Stimulated activated CD4-positive, alpha-beta T cell treated with anti-CD3 and anti-CD28 coated beads, Interleukin-4, amount 100 ng/mL, for 24 hours (primary cell): ENCODE results near the gene DLGAP5.

Source experiments
- DNase-seq: peaks from one replicate; pipeline ENCODE4 v3.0.0-alpha.2; 2020

Gene DLGAP5

DNA sequence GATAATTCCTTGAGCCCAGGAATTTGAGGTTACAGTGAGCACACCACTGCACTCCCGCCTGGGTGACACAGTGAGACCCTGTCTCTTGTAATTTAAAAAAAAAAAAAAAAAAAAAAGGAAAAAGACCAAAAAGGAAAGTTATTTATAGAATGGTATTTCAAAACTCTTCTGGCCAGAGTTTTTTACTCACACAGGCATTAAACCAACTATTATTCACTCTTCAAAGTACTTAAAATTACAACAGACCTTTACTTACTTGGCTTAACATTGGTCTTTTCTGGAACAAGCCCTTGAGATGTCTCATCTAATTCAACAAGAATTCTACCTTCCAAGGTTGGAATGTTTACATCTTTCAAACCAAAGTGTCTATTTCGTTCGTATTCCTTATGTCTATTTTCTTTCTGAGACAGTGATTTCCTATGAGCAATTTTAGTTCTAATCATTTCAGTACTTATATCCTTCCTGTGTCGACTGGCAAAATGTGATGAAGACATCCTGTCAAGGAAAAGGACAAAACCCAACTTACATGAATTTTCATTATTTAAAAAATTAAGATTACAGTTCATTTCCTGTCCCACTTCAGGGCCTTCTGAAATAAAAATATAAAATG lies 2.6 kb downstream of the DLGAP5 start:
- no peak for DNase-seq

DNA sequence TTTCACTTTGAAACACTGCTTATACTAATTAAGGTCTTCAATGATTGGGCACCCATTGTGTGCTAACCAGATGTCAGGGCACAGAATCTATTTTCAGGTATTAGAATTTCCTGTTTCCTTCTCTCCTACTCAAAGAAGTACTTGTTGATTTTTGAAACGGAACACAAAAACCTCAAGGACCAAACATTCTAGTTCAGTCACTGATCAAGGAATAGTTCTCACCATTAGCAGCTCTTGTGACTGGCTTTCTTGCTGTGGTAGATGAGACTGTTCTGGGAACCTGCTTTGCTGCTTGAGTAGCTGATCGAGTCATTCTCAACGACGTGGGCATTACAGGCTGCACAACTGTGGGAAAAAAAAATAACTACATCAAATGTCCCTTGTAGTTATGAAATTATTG lies 11.0 kb downstream of the DLGAP5 start:
- no peak for DNase-seq

DNA sequence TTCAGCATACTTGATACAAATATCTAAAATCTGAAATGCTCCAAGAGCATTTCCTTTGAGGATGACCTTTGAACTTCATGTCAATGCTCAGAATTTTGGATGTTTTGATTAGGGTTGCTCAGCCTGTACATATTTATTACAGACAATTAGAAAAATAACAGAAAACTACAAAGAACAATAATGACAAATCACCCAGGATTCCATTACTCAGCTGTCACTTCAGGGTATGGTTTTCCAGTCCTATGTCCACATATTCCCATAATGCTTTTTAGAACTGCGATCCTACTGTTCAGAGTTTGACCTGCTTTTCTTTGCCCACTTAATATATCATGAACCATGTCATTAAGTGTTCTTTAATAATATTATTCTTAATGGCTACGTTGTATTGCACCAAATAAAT lies 11.4 kb downstream of the DLGAP5 start:
- no peak for DNase-seq

DNA sequence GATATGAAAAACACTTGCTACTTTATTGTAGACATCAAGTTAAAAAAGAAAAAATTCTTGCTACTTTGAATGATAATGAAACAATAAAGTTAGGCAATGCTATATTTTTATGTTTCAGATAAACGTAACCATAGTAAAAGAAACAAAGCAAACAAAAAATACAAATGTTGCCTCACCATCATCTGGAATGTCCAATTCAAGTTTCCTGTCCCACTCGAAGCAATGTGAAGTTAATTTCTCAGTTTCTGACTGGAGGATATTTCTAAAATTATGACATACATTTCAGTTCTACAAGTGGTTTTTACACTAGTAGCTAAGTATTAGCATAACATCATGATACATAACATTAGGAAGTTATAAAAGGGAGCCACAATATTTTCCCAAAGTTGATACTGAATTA lies 20.9 kb downstream of the DLGAP5 start:
- DNase-seq, result no peak

DNA sequence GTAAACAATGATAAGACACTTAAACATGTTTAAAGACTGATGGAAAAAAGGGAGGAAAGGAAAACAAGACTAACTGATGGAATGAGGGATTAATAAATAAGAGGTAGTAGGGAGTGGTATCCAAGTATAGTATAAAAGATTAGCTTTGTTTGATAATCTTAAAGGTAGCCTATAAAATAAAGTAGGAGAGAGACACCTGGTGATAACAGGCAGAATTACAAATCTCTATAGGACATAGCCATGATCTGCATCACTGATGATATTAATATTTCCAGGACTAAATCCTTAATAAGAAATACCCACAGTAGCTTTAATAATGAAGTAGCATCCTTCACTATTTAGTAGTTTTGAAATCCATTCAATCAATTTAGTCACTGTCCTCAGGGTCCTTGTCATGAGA lies 30.4 kb downstream of the DLGAP5 start:
- DNase-seq, result no peak

DNA sequence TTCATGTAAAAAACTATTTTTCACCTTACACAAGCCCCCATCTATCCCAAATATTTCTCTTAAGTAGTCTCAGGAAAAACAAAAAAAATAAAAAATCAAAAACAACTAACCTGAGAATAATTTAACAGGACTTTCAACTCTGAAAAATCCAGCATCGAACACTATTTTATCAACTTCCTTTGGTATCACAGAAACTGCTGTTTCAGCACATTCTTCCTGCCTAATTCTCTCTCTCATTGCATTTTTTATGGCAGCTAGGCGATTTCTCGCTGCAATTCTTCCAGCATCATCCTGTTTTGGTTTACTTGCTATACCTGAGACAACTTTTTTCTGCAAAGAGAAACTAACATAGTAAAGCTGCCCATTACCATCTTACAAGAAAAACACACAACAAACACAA lies 33.0 kb downstream of the DLGAP5 start:
- no peak for DNase-seq

DNA sequence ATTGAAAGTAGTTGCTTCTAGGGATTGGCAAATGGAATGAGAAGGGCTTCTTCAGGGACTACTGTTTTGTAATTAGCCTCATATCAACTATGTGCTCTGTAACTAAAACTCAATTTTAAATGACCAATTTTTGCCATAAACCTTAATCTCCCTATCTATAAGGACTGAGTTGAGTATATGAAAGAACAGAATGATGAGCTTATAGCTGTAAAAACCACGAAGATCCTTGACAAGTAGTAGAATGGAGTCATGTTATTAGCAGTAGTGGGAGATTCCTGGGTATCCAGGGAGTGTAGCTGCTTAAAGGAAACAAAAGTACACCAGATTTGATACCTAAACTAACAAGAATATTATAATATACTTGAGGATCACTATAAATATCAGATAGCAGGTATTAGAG lies 34.3 kb downstream of the DLGAP5 start:
- DNase-seq, result no peak

DNA sequence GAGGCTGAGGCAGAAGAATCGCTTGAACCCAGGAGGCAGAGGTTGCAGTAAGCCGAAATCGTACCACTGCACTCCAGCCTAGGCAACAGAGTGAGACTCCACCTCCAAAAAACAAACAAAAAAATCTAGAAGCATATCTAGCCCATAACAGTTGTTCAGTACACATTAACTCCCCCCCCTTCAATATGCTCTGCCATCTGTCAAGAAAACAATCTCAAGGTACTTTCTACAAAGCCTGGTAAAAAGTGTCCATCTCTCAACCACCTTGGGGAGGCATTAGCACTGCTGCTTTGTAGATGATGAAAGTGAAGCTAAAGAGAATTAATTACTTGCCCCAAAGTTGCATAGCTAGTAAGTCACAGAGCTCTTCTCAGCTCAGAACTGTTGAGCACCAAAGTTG lies 37.4 kb downstream of the DLGAP5 start:
- DNase-seq, result no peak

DNA sequence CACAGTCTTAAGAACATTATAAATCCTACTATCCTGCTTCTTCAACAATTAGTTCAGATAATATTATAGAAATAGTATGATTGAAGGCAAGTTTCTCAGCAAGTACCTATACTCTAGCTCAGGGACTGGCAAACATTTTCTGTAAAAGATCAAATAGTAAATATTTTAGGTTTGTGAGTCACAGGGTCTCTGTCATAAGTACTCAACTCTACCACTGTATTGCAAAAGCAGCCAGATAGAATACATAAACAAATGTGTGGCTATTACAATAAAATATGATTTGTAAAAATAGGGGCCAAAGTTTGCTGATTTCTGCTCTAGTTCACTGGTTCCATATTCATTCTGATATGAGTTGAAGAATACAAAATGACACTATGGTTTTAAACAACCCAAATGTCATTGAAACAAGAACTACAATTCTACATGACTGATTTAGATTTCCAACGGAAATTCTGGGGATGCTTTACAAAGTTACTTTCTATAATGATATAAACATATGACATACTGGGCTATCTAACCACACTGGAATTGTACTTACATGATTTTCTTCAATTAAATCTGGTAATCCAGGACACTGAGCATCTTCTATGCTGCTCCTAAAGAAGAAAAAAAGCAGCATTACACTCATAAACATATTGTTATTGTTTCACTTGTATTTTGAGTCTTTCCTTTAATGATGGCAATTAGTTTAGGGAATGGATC lies 39.2 kb downstream of the DLGAP5 start:
- DNase-seq, result no peak

DNA sequence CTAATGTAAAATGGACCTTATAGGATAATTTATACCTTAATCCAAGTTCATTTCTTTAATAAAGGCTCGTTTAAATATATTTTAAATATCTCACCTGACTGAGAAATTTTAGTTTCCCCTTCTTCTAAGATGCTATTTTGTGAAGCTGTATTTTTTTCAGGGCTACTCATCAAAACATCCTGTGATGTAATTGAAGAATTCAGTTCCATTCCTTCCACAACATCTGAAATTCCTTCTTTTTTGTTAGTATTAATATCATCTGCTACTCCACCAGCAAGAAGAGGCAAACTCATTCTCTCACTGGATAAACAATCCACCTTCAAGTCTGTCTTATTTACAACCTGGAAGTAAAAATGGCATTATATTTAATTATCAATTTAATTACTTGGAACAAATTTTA lies 39.8 kb downstream of the DLGAP5 start:
- DNase-seq, result no peak

DNA sequence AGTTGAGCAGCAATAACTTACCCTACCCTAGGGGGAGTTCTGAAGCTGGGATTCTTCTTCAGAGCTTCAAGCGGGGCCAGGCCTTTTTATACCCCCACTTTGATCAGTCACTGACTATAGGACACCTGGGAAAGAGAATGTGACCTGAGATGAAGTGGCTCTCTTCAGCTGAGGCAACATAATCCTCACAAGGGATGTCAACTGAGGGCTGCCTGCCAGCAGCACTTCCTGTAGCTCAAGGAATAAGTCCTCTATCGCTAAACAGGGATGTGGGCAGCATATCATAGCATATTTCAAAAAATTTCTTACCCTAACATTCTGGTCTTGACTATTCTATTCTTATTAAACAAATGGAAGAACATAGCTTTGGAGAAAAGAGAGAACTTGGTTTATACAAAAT lies 45.0 kb downstream of the DLGAP5 start:
- DNase-seq, result no peak

DNA sequence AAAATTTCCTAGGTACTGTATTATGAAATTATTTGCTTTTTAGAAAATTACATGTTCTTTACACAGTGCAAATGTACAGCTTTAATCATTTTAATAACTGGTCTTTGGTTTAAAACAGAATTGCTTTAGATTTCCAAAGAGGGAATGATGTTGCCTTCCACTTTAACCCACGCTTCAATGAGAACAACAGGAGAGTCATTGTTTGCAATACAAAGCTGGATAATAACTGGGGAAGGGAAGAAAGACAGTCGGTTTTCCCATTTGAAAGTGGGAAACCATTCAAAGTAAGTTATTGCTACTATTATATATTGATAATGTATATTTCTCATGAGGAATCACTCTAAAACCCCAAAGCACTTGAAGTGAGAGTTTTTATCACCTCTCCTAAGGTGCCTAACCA lies 48.9 kb downstream of the DLGAP5 start:
- DNase-seq, result no peak

DNA sequence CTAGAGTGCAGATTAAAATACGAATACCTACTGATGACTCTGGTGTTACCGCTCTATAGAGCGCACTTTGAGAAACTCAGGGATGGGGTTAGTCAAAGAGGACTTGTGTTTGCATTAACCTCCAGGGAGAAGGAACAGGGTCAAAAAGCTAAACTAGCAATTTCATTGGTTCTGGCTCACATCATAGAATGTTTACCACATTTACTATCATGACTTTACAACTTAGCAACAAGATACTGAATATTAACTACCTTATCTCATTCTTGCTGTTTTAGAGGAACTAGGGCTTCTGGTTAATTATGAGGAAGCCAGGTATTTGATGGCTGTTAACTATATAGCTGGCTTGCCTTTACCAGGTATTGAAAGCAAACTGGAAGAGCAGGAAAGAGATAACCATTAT lies 49.6 kb downstream of the DLGAP5 start:
- DNase-seq, result no peak

DNA sequence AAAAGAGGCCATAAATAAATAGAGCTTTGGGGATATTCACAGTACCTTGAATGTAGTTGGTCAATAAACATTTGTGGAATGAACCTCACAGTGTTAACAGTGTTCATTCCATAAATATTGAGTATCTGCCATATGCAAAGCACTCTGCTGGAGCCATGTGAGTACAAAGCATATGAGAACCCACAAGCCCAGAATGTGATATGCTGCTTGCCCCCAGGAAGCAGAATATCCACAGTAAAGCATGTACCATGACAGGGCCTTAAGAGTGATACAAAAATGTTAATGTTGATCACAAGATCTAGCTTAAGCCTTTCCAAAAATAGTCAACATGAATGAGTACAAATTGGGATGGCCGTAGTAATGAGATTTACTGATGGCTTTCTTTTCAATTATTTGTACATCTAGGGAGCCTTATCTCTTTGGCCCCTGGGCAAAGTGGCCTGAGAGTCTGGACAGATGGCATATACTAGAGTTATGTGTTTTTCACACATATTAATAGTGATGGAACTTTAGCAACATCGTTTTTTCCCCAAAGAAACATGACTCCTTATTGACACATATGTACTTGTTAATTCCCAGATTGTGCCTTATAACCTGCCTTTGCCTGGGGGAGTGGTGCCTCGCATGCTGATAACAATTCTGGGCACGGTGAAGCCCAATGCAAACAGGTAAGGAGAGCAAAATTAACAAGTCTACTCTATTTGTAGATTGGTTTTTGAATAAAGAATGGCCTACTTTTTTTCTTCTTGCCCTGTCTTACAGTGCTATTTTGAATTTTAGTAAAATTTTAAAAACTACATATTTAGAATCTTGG lies 51.5 kb downstream of the DLGAP5 start:
- no peak for DNase-seq

DNA sequence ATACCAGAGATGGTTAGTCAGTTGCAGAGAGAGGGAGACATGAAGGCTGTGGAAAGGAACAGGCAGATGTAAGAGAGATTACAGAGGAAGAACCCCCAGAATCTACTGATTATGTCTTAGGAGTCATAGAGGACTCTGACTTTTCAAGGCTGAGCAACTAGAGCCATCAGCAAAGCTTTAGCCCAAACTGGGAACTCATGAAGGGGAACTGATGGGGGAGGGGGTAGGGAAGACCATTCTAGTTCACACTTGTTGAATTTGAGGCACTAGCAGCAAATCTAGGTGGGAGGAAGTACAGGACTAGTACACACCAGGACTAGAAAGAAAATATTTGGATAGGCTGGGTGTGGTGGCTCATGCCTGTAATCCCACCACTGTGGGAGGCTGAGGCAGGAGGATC lies 52.2 kb downstream of the DLGAP5 start:
- no peak for DNase-seq

DNA sequence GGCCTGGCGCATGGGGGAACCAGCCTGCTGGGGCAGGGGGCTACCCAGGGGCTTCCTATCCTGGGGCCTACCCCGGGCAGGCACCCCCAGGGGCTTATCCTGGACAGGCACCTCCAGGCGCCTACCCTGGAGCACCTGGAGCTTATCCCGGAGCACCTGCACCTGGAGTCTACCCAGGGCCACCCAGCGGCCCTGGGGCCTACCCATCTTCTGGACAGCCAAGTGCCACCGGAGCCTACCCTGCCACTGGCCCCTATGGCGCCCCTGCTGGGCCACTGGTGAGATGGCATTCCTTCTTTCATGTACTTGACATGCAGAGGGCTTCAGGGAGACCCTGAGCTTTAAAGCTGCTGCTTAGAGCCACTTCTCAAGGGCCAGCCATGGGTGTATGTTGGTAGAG lies 53.3 kb downstream of the DLGAP5 start:
- no peak for DNase-seq

DNA sequence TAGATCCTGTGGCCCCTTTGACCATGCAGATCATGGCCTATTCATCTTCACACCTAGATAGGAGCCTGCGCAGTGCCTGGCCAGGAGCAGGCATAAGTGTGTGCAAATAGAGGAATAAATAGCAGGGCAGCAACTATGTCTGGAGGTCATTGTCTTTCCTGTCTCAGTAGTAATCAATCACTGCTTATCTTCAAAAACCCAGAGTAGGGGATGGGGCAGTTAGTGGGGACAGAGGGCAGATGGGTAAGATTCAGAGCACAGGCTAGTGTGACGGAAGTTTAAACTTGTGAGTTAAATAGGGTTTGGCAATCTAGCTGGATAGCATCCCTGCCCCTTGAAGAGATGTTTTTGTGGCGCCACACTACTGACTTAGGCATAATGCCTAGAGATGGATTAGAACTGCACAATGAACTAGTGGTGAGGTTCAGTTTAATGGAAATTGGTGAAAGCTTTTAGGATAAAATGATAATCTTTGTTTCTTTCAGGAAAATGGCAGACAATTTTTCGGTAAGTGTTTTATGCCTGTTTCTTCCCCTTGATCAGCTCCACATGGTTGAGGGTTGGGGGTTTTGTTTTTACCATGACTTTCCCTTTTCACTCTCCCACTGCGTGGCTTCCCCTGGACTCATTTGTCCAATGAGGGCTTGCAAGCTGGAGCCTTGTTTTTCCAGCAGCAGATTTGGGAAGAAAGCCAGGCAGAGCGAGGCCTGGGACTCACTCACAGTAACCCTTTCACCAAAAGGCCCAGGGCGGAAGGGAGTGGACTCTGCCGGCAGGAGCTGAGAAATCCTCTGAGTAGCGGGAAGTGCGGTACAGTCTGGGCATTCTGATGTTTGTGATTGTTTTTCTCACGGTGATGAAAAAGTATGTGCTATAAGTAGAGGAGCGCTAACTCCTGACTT lies 54.2 kb downstream of the DLGAP5 start:
- no peak for DNase-seq

DNA sequence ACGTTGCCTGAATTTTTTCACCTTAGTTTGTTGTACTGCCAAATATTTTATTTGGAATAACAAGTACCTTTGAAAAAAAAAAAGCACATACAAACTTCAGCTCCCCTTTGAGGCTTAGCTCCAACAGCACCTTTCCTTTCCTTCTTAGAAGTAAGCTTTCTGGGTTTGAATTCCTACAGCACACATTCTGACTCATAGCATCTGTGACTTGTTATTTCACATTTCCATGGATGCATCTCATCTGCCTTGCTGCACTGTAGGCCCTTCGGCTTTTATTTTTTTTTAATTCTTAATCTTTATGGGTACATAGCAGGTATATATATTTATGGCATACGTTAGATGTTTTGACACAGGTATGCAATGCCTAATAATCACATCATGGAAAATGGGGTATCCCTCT lies 55.1 kb downstream of the DLGAP5 start:
- no peak for DNase-seq

DNA sequence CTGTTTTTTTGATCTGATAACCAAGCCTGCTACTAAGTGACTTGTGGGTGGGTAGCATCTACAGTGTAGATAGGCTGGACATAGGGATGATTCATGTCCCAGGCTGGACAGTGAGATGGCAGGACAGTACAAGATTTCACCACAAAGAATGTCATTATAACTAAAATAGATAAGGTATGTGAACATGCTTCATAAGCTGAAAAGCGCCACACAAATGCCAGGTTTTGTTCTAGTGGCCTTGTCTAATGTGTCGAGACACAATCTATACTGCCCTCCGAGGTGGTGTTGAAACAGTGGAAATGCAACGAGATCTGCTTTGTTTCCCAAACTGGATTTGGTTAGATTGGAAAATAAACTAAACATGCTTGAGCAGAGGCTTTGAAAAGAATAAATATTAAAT lies 58.0 kb downstream of the DLGAP5 start:
- DNase-seq, result no peak

DNA sequence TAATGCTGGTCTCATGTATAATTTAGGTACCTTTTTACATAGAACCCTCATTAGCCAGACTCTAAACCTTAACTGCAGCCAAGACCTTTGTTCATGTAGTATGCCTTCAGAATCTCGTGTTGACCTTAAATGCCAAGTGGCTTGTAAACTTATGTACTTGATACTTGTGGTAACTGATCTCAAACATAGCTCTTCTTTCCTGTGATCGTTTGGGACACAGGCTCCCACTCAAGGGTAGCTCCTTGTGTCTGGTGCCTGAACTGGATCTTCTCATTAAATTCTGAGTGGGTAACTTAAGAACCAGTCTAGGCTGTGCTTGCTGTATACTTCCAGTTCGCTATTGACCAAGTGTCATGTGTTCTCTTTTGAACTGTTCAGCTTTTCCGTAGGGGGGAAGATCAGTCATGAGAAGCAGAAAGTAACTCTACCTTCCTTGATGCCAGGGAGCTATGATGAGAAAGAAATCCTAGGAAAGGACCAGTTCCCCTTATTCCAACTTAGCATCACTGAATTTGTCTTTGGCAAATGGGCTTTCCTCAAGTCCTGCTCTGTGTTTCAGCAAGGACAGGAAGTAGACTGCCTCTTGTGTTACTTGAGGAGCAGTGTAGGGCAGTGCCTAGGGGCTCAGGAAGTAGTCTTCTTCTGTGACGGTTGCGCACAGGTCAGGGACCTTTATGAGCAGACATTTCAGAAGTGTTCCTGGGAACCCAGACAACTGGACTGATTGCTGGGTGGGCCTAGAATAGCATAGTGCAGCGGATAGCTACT lies 59.8 kb downstream of the DLGAP5 start:
- DNase-seq, result no peak

DNA sequence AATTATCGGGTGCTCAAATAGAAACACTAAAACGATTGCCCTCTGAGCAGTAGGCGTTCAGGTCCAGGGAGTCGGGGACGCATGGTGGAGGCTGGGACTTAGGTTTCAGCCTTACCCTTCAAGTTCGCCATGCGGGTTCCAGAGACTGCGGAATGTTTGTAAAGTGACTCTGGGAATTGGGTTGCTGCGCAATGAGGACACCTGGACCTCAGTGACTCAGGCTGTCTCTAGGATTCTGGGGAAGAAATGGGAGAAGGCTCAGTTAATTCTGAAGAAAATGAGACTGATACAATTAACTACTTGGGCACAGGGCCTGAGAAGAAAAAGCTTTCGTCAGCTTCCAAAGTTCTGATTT lies 61.2 kb downstream of the DLGAP5 start:
- DNase-seq, result no peak

DNA sequence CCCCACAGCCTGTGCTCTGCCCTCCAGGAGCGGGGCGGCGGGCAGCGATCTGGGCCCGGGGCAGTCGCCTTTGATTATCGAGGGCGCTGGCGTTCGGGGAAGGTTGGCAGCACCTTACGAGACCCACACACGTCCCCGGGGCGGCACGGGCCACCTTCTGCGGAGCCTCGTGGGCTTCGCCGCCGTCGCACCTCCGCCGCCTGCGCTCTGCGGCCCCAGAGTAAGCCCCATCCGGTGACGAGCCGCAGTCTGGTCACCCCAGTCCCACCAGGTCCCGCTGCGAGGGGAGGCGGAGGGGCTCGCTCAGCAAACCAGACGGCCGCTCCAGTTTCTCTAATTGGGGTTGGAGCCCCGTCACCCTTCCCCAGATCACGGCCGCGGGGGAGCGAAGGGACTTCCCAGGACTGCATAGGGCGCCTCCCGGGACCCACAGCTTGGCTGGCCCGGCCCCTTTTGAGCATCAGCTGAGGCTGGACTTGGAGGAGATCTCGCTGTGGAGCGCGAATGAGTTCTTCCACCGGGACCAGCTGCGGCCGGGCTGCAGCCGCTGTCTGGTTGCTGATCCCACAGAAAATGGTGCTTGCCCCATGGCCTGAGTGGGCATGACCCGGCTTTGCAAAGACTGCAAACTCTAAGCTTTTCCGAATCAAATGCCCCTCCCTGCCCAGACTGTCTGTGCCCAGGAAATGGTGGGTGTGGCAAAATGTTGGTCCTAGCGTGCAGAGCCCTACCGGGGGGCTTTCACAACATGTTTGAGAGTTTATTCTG lies 61.8 kb downstream of the DLGAP5 start:
- DNase-seq, result peak; percentile 40
